BE2C (cell line): ENCODE results near the gene MOGAT2.
"Not testable (repeated sequence)": the region's sequence is repeated elsewhere in the genome, so short reads cannot be mapped to it uniquely, and the experiment has no call there.

Source experiments
- DNase-seq: peaks from one replicate; pipeline ENCODE4 v3.0.0-alpha.2; 2020
- H3K27me3 ChIP-seq: fragments of 250-450 bp; sonication (Bioruptor Pico); 2 replicates; pipeline ENCODE4 v1.5.1; 2020; ENCODE audit warnings: mild to moderate bottlenecking
- H3K36me3 ChIP-seq: fragments of 250-450 bp; sonication (Bioruptor Pico); 2 replicates; pipeline ENCODE4 v1.5.1; 2020; ENCODE audit warnings: mild to moderate bottlenecking
- H3K4me1 ChIP-seq: fragments of 250-450 bp; sonication (Bioruptor Pico); 2 replicates; pipeline ENCODE4 v1.5.1; 2020
- H3K4me3 ChIP-seq: 2 replicates; pipeline ENCODE4 v1.5.1; 2011; ENCODE audit warnings: low read depth, low read length
- H3K9me3 ChIP-seq: fragments of 250-450 bp; sonication (Bioruptor Pico); 2 replicates; pipeline ENCODE4 v1.5.1; 2020
- CTCF ChIP-seq: IDR thresholded peaks from 2 replicates; pipeline ENCODE4 v1.5.1; 2012; ENCODE audit warnings: mild to moderate bottlenecking, low read depth, low read length

The MOGAT2 gene

DNA sequence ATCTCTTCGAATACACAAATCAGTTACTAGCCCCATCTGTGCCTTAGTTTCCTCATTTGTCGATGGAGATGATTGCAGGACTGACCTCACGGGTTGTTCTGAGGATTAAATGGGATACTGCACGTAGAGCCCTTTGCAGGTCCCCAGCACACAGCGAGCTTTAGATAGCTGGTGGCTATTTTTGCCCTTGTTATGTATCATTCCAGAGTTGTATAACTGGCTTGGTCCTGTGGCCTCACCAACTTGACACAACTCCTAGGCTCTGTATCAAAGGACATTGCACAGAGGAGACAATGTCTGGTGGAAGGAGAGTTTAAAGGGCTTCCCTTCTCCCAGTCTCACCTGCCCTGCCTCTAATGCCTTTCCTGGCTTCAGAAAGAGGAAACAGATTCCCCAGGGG lies 28.2 kb downstream of the MOGAT2 start:
- Histone ChIP-seq H3K36me3 (no peaks in the 10 kb centered on the region), H3K9me3 (no peaks in the 10 kb centered on the region), H3K4me1 (no peaks in the 10 kb centered on the region), H3K4me3 (no peak overlapping the region), H3K27me3 (no peaks in the 10 kb centered on the region)
- TF ChIP-seq CTCF = no peak
- DNase-seq = no peak

DNA sequence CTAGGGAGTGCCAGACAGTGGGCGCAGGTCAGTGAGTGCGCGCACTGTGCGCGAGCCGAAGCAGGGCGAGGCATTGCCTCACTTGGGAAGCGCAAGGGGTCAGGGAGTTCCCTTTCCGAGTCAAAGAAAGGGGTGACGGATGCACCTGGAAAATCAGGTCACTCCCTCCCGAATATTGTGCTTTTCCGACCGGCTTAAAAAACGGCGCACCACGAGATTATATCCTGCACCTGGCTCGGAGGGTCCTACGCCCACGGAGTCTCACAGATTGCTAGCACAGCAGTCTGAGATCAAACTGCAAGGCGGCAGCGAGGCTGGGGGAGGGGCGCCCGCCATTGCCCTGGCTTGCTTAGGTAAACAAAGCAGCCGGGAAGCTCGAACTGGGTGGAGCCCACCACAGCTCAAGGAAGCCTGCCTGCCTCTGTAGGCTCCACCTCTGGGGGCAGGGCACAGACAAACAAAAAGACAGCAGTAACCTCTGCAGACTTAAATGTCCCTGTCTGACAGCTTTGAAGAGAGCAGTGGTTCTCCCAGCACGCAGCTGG lies 31.2 kb downstream of the MOGAT2 start:
- not testable (repeated sequence) for H3K9me3 ChIP-seq, H3K4me3 ChIP-seq, H3K36me3 ChIP-seq, H3K4me1 ChIP-seq, DNase-seq, H3K27me3 ChIP-seq

DNA sequence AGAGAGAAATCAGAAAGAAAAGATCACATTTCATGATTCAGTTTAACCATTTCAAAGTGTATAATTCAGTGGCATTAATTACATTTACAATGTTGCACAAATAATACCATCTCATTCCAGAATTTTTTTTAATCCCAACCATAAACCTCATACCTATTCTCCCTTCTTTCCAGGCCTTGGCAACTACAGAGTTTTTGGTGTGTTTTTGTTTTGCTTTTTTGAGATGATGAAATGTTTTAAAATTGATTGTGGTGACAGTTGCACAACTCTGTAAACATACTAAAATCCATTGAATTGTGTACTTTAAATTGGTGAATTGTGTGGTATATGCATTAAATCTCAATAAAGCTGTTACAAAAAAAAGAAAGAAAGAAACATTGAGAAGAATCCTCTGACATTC lies 37.3 kb downstream of the MOGAT2 start:
- H3K4me1 ChIP-seq, H3K27me3 ChIP-seq, H3K4me3 ChIP-seq, H3K9me3 ChIP-seq, DNase-seq, H3K36me3 ChIP-seq: not testable (repeated sequence)

GRCh38 chr11:75757651-75758050 lies 40.0 kb downstream of the MOGAT2 start:
- Histone ChIP-seq H3K9me3 (no peaks in the 10 kb centered on the region), H3K4me3 (no peak overlapping the region), H3K4me1 (no peaks in the 10 kb centered on the region), H3K36me3 (no peaks in the 10 kb centered on the region), H3K27me3 (no peaks in the 10 kb centered on the region)
- TF ChIP-seq CTCF = no peak
- no peak for DNase-seq

- no peak for TF ChIP-seq CTCF
- Histone ChIP-seq H3K4me3 (no peak overlapping the region), H3K27me3 (no peaks in the 10 kb centered on the region), H3K36me3 (no peaks in the 10 kb centered on the region), H3K9me3 (no peaks in the 10 kb centered on the region), H3K4me1 (no peaks in the 10 kb centered on the region)
- DNase-seq = no peak
These were observed 42.2 kb downstream of the MOGAT2 start for GRCh38 chr11:75759832-75760231.

- no peak for DNase-seq
- no peak overlapping the region for H3K4me3 ChIP-seq
- no peaks in the 10 kb centered on the region for H3K9me3 ChIP-seq
- no peaks in the 10 kb centered on the region for H3K36me3 ChIP-seq
- H3K4me1 ChIP-seq = no peaks in the 10 kb centered on the region
- no peaks in the 10 kb centered on the region for H3K27me3 ChIP-seq
- TF ChIP-seq CTCF = no peak
These were observed 42.6 kb downstream of the MOGAT2 start for GRCh38 chr11:75760243-75760642.

DNA sequence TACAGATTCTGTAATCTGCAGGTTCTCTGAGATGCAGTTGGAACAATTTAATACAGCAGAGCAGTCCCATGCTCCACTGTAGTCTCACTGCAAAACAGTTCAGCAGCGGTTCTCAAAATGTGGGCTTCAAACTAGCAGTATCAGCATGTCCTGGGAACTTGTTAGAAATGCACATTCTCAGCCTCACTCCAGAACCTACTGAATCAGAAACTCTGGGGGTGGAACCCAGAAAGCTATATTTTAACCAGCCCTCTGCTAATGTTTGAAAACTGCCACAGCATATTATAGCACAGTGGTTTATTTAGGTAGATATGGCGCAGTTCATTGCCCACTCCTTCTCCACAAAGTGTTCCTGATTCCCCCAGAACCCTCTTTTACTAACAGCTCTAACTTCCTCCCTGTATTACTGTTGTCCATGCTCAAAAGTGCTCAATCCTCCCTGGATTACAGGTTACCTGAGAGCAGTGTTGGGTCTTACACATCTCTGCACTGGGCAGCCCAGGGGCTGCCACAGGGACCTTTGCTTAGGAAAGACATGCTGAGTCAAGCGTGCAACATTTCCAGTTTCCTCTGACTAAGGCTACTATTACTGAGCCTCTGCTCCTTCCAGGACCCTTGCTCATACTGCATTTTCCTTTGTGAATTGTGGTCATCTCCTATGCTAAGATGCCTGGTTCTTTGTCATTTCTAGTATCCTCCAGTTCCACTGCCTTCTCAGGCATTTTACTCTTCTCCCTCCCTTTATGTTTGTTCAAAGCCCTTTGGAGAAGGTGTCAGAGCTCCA lies 43.3 kb downstream of the MOGAT2 start:
- no peaks in the 10 kb centered on the region for H3K27me3 ChIP-seq
- H3K4me3 ChIP-seq = no peak overlapping the region
- TF ChIP-seq CTCF = no peak

More for the DNA sequence above, 43.3 kb downstream of the MOGAT2 start:
- H3K9me3 ChIP-seq = no peaks in the 10 kb centered on the region
- H3K36me3 ChIP-seq = no peaks in the 10 kb centered on the region
- DNase-seq = no peak
- H3K4me1 ChIP-seq = no peaks in the 10 kb centered on the region
